NB4 (cell line): Measurements from ENCODE around the gene TRAM2.

ENCODE experiments used
- CTCF ChIP-seq: IDR thresholded peaks from one replicate; pipeline ENCODE4 v1.5.1; 2012; ENCODE audit warnings: low read depth, low read length
- MAX ChIP-seq: IDR thresholded peaks from 2 replicates; pipeline ENCODE4 v1.6.1; 2011; ENCODE audit warnings: low read depth, low read length
- MYC ChIP-seq: IDR thresholded peaks from 2 replicates; pipeline ENCODE4 v1.6.1; 2011; ENCODE audit warnings: low read depth, low read length
- POLR2A ChIP-seq: IDR thresholded peaks from 2 replicates; pipeline ENCODE4 v1.6.1; 2011; ENCODE audit warnings: mild to moderate bottlenecking; ENCODE audit not compliant: insufficient read length; ENCODE audit errors: extremely low read depth

GRCh38 chr6:52474173-52474572 lies 102.7 kb downstream of the TRAM2 start:
- TF ChIP-seq CTCF (no peak), POLR2A (no peak), MAX (no peak), MYC (no peak)
